H1 (cell line): ENCODE measurements around the gene PTTG2. TPM values are rescaled to one million over a fixed set of nuclear protein-coding genes. Genes with fewer than 3 reads are reported as not detected.

Experiments
- CTCF ChIA-PET: fragments of 300-600 bp; sonication (Branson Sonifier 250); formaldehyde crosslinking; loops from one replicate; lab custom pipeline; 2021; ENCODE audit not compliant: partially characterized antibody; lab: Charles Lee
- POLR2A ChIA-PET: fragments of 300-600 bp; sonication (Branson Sonifier 250); formaldehyde crosslinking; loops from one replicate; lab custom pipeline; 2021; ENCODE audit warnings: inconsistent platforms; ENCODE audit not compliant: partially characterized antibody; lab: Charles Lee
- DNase-seq, 2 experiments: peaks; one replicate each; pipeline versions ENCODE4 v3.0.0 to v3.0.0-alpha.2; 2010 to 2022; ENCODE audit warnings: low spot score in 2 of 2, low read depth in 1 of 2, mixed read lengths in 1 of 2
- FAIRE-seq: peaks from 2 replicates; lab custom pipeline; 2011; peaks lifted over from hg19 to GRCh38; lab: Jason Lieb, UNC
- H2AFZ ChIP-seq: 2 replicates; pipeline ENCODE4 v1.8.1; 2012; ENCODE audit warnings: low read length, inconsistent platforms
- H2AK5ac ChIP-seq: 2 replicates; pipeline ENCODE4 v1.6.1; 2013; ENCODE audit warnings: low read depth, low read length
- H2BK120ac ChIP-seq: replicated peaks from 2 replicates; pipeline ENCODE3; 2013; ENCODE audit warnings: low read depth, low read length, inconsistent platforms
- H2BK12ac ChIP-seq: 2 replicates; pipeline ENCODE4 v1.6.1; 2013; ENCODE audit warnings: low read depth, low read length
- H2BK15ac ChIP-seq: 2 replicates; pipeline ENCODE4 v1.6.1; 2013; ENCODE audit warnings: low read length
- H2BK20ac ChIP-seq: 2 replicates; pipeline ENCODE4 v1.6.1; 2013; ENCODE audit warnings: low read length
- H2BK5ac ChIP-seq: 2 replicates; pipeline ENCODE4 v1.6.1; 2013; ENCODE audit warnings: low read depth, low read length
- H3K14ac ChIP-seq: 2 replicates; pipeline ENCODE4 v1.6.1; 2013; ENCODE audit warnings: inconsistent platforms; ENCODE audit not compliant: insufficient read length
- H3K18ac ChIP-seq: 2 replicates; pipeline ENCODE4 v1.6.1; 2013; ENCODE audit warnings: low read length; ENCODE audit errors: extremely low read depth
- H3K23ac ChIP-seq: 2 replicates; pipeline ENCODE4 v1.6.1; 2013; ENCODE audit warnings: inconsistent platforms; ENCODE audit not compliant: insufficient read length
- H3K23me2 ChIP-seq: 2 replicates; pipeline ENCODE4 v1.6.1; 2013; ENCODE audit warnings: low read depth, low read length
- H3K27ac ChIP-seq: 2 replicates; pipeline ENCODE4 v1.6.1; 2011; ENCODE audit warnings: low read depth, low read length, inconsistent platforms
- H3K27me3 ChIP-seq, 4 experiments: replicated peaks in 1 of 4; 1 replicate in 1 of 4; 2 replicates in 3 of 4; pipeline versions ENCODE4 v1.6.1 to v1.8.1; 2011 to 2013; ENCODE audit warnings: low read length in 3 of 4, mild to moderate bottlenecking in 3 of 4, inconsistent platforms in 2 of 4, mixed read lengths in 2 of 4, moderate library complexity in 1 of 4; ENCODE audit not compliant: control insufficient read depth in 3 of 4, insufficient read depth in 3 of 4; ENCODE audit errors: extremely low read depth in 1 of 4
- H3K36me3 ChIP-seq, 4 experiments: 2 replicates each; pipeline versions ENCODE4 v1.6.1 to v1.8.1; 2011 to 2013; ENCODE audit warnings: mild to moderate bottlenecking in 4 of 4, low read length in 3 of 4, moderate library complexity in 2 of 4, control low read depth in 1 of 4, inconsistent platforms in 1 of 4; ENCODE audit not compliant: insufficient read depth in 4 of 4, control insufficient read depth in 2 of 4
- H3K4ac ChIP-seq: replicated peaks from 2 replicates; pipeline ENCODE3; 2013; ENCODE audit warnings: low read length, low read depth, mixed read lengths, inconsistent platforms; ENCODE audit not compliant: insufficient read length
- H3K4me1 ChIP-seq, 4 experiments: replicated peaks in 1 of 4; 1 replicate in 1 of 4; 2 replicates in 3 of 4; pipeline versions ENCODE4 v1.6.1 to v1.8.1; 2011 to 2013; ENCODE audit warnings: low read length in 3 of 4, inconsistent platforms in 2 of 4, mixed read lengths in 1 of 4; ENCODE audit not compliant: insufficient read depth in 4 of 4, control insufficient read depth in 3 of 4
- H3K4me2 ChIP-seq, 2 experiments: 2 replicates each; pipeline versions ENCODE4 v1.6.1 to v1.8.1; 2011 to 2013; ENCODE audit warnings: low read depth in 2 of 2, low read length in 2 of 2, control low read depth in 1 of 2, inconsistent platforms in 1 of 2, mild to moderate bottlenecking in 1 of 2; ENCODE audit not compliant: insufficient read depth in 1 of 2
- H3K4me3 ChIP-seq, 4 experiments: fragments of 200-600, 300-600 bp in 1 of 4; sonication (generic), shearing (Covaris generic), sonication (Bioruptor Twin) in 1 of 4; 2 replicates each; pipeline versions ENCODE4 v1.5.1 to v1.8.1; 2011 to 2016; ENCODE audit warnings: low read length in 4 of 4, low read depth in 3 of 4, control low read depth in 2 of 4, inconsistent platforms in 2 of 4, mild to moderate bottlenecking in 2 of 4, mixed read lengths in 1 of 4, moderate library complexity in 1 of 4; ENCODE audit not compliant: insufficient read depth in 2 of 4; ENCODE audit errors: extremely low read depth in 1 of 4
- H3K56ac ChIP-seq: replicated peaks from 2 replicates; pipeline ENCODE3; 2013; ENCODE audit warnings: low read depth, mild to moderate bottlenecking, mixed read lengths, low read length, inconsistent platforms; ENCODE audit not compliant: insufficient read length
- H3K79me1 ChIP-seq: 2 replicates; pipeline ENCODE4 v1.6.1; 2013; ENCODE audit warnings: low read depth, low read length, control low read depth
- H3K79me2 ChIP-seq, 2 experiments: 2 replicates each; pipeline versions ENCODE4 v1.6.1 to v1.8.1; 2012 to 2013; ENCODE audit warnings: low read length in 2 of 2, mild to moderate bottlenecking in 2 of 2, inconsistent platforms in 1 of 2; ENCODE audit not compliant: insufficient read depth in 2 of 2, control insufficient read depth in 1 of 2
- H3K9ac ChIP-seq, 4 experiments: replicated peaks in 1 of 4; 1 replicate in 1 of 4; 2 replicates in 3 of 4; pipeline versions ENCODE4 v1.6.1 to v1.8.1; 2011 to 2013; ENCODE audit warnings: low read depth in 3 of 4, low read length in 3 of 4, control low read depth in 2 of 4, mild to moderate bottlenecking in 2 of 4, moderate library complexity in 2 of 4, inconsistent platforms in 1 of 4; ENCODE audit errors: extremely low read depth in 1 of 4
- H3K9me3 ChIP-seq, 2 experiments: 2 replicates each; pipeline versions ENCODE4 v1.6.1 to v1.8.1; 2012 to 2013; ENCODE audit warnings: mild to moderate bottlenecking in 2 of 2, moderate library complexity in 2 of 2, control low read depth in 1 of 2, inconsistent platforms in 1 of 2, low read depth in 1 of 2, low read length in 1 of 2, mixed read lengths in 1 of 2; ENCODE audit not compliant: insufficient read depth in 2 of 2
- H4K20me1 ChIP-seq, 2 experiments: replicated peaks in 1 of 2; 2 replicates each; pipeline versions ENCODE3 to v1.8.1; 2011 to 2013; ENCODE audit warnings: inconsistent platforms in 2 of 2, low read length in 2 of 2, mild to moderate bottlenecking in 1 of 2; ENCODE audit not compliant: insufficient read depth in 2 of 2, control insufficient read depth in 1 of 2
- H4K5ac ChIP-seq: 2 replicates; pipeline ENCODE4 v1.6.1; 2013; ENCODE audit warnings: low read length, low read depth, mixed read lengths, inconsistent platforms; ENCODE audit not compliant: insufficient read length
- H4K8ac ChIP-seq: 2 replicates; pipeline ENCODE4 v1.8.0; 2013; ENCODE audit warnings: mild to moderate bottlenecking, moderate library complexity, low read length, inconsistent platforms; ENCODE audit not compliant: insufficient read depth; ENCODE audit errors: extremely low read depth
- H4K91ac ChIP-seq: replicated peaks from 2 replicates; pipeline ENCODE3; 2013; ENCODE audit warnings: low read length, mixed read lengths, inconsistent platforms; ENCODE audit not compliant: insufficient read length
- BCL11A ChIP-seq, 2 experiments: IDR thresholded peaks; one replicate each; pipeline ENCODE4 v1.6.1; 2011; ENCODE audit warnings: low read depth in 2 of 2, low read length in 2 of 2, mild to moderate bottlenecking in 2 of 2
- CHD2 ChIP-seq: IDR thresholded peaks from 2 replicates; pipeline ENCODE4 v1.6.1; 2012; ENCODE audit warnings: low read length, improper control_type of control experiment
- CTBP2 ChIP-seq: IDR thresholded peaks from 2 replicates; pipeline ENCODE4 v1.7.0; 2011; ENCODE audit warnings: borderline replicate concordance, mild to moderate bottlenecking, moderate library complexity, mixed read lengths, low read length; ENCODE audit not compliant: insufficient read depth, insufficient read length
- JUN ChIP-seq: IDR thresholded peaks from 2 replicates; pipeline ENCODE4 v1.6.1; 2011; ENCODE audit warnings: low read depth, mild to moderate bottlenecking, improper control_type of control experiment, low read length
- JUND ChIP-seq: IDR thresholded peaks from 2 replicates; pipeline ENCODE4 v1.6.1; 2011; ENCODE audit warnings: mild to moderate bottlenecking, improper control_type of control experiment, low read length
- KDM1A ChIP-seq: fragments of 200-600, 300-600 bp; sonication (generic); IDR thresholded peaks from 2 replicates; pipeline ENCODE4 v1.7.1; 2016; ENCODE audit warnings: mild to moderate bottlenecking, low read length, borderline replicate concordance
- RAD21 ChIP-seq, 2 experiments: IDR thresholded peaks in 1 of 2; conservative IDR thresholded peaks in 1 of 2; 2 replicates each; pipeline ENCODE4 v1.6.1; 2011; ENCODE audit warnings: low read depth in 2 of 2, low read length in 2 of 2, improper control_type of control experiment in 1 of 2, inconsistent platforms in 1 of 2, mild to moderate bottlenecking in 1 of 2, moderate library complexity in 1 of 2
- SAP30 ChIP-seq: fragments of 300-600 bp; sonication (generic); IDR thresholded peaks from 2 replicates; pipeline ENCODE4 v1.7.1; 2012; ENCODE audit warnings: low read length, moderate library complexity, mild to moderate bottlenecking, inconsistent platforms; ENCODE audit not compliant: insufficient read depth, insufficient replicate concordance
- SIRT6 ChIP-seq: IDR thresholded peaks from one replicate; pipeline ENCODE4 v1.7.1; 2012; ENCODE audit warnings: low read length, inconsistent platforms
- SIX5 ChIP-seq: IDR thresholded peaks from 2 replicates; pipeline ENCODE4 v1.6.1; 2011; ENCODE audit warnings: mild to moderate bottlenecking, low read depth, low read length
- SP2 ChIP-seq: IDR thresholded peaks from 2 replicates; pipeline ENCODE4 v1.6.1; 2012; ENCODE audit warnings: mild to moderate bottlenecking, low read length, inconsistent platforms
- SUZ12 ChIP-seq: fragments of 200-600 bp; sonication (generic); IDR thresholded peaks from 2 replicates; pipeline ENCODE4 v1.6.1; 2012; ENCODE audit warnings: mild to moderate bottlenecking, inconsistent platforms, low read length, moderate library complexity, mixed read lengths
- TAF1 ChIP-seq: IDR thresholded peaks from 2 replicates; pipeline ENCODE4 v1.6.1; 2011; ENCODE audit warnings: mild to moderate bottlenecking, low read depth, low read length
- TCF12 ChIP-seq: IDR thresholded peaks from 2 replicates; pipeline ENCODE4 v1.6.1; 2011; ENCODE audit warnings: low read depth, mild to moderate bottlenecking, low read length
- WGBS, 2 experiments: shearing (Covaris generic) in 1 of 2; methylation state at CpG; one replicate each; pipeline versions ENCODE4 v1.1.6 to v1.1.7; 2013 to 2015; ENCODE audit warnings: low lambda C conversion rate in 2 of 2, mixed read lengths in 2 of 2, inconsistent platforms in 1 of 2, low coverage in 1 of 2, missing lambda C conversion rate in 1 of 2; ENCODE audit not compliant: insufficient replicate concordance in 2 of 2, insufficient coverage in 1 of 2, insufficient read length in 1 of 2; ENCODE audit errors: extremely low coverage in 1 of 2, missing lambda C conversion rate in 1 of 2; 5-methylcytosine and 5-hydroxymethylcytosine counted together
- polyA plus RNA-seq, 7 experiments: library from polyadenylated mRNA; depleted of rRNA in 3 of 7; stranded (reverse) in 5 of 7; unstranded in 2 of 7; fragments of >200 nt in 5 of 7; fragments of 200-250 nt in 2 of 7; gene quantifications; 1 replicate in 5 of 7; 2 replicates in 1 of 7; 4 replicates in 1 of 7; pipeline versions ENCODE4 v1.2.1 to v1.2.3, GENCODE V29; 2011 to 2013; ENCODE audit warnings: missing spikeins in 2 of 7, mixed read lengths in 2 of 7
- total RNA-seq: library from RNA; stranded (reverse); fragmentation: NEBNext Ultra II Directional; extraction: Animal tissue kit (Norgen Biotek cat#: 25700); gene quantifications from 2 replicates; pipeline ENCODE4 v1.2.1, GENCODE V29; 2021

Gene PTTG2
- total and polyA plus RNA-seq, 2 of the 8 experiments (the other 6 are each of a cell fraction or from before 2014, with no cell fraction given): not detected

- H3K79me2 ChIP-seq: peaks cover 0 to 33% of the 10 kb centered on the region in 2 experiments; a peak in 3 of 4 replicates
- H2BK12ac ChIP-seq: no peak overlapping the region; the same call in 1 of the 2 replicates
- CTCF ChIA-PET: interaction anchor here (0.7 to 1.7 kb wide), 8 partner anchors 10 to 373 kb away, joined by 3 to 7 read pairs (median 3); no protein-coding TSS in a partner anchor
- POLR2A ChIA-PET: interaction anchor here (1.0 to 4.9 kb wide), 6 partner anchors 13 to 59 kb away, joined by 3 to 26 read pairs (median 5); no protein-coding TSS in a partner anchor
- no peak overlapping the region for H3K4ac ChIP-seq
- H3K56ac ChIP-seq: no peak overlapping the region
- H2BK5ac ChIP-seq: peak overlapping the region; percentile 18
- peaks cover 4 to 11% (median 8%) of the 10 kb centered on the region in 4 experiments; a peak in 6 of 7 replicates for H3K4me1 ChIP-seq
- H4K20me1 ChIP-seq: peaks cover 2 to 5% of the 10 kb centered on the region in 2 experiments
- no peak overlapping the region for H3K14ac ChIP-seq
- H2BK15ac ChIP-seq: no peak overlapping the region
- peak overlapping the region; percentile 58 to 67 for H3K4me2 ChIP-seq
- no peak overlapping the region for H4K8ac ChIP-seq
- H3K9ac ChIP-seq: peak overlapping the region in 3 of 4 experiments; percentile 45 to 55 (median 54); a peak in 6 of 7 replicates
- H3K4me3 ChIP-seq: peak overlapping the region; percentile 31 to 64 (median 48)
- no peak overlapping the region for H2AK5ac ChIP-seq
- 37% methylated on average over 3 of the region's 3 CpGs; no CpG with 5 or more reads in 1 of the 2 experiments for WGBS, 2 experiments
- no peaks in the 10 kb centered on the region for H3K79me1 ChIP-seq
- H3K9me3 ChIP-seq: no peaks in the 10 kb centered on the region
- H3K27me3 ChIP-seq: no peaks in the 10 kb centered on the region
- peak overlapping the region; percentile 77; the same call in 1 of the 2 replicates for H2AFZ ChIP-seq
- H3K36me3 ChIP-seq: no peaks in the 10 kb centered on the region
- H3K23ac ChIP-seq: no peak overlapping the region
- no peak overlapping the region for H4K5ac ChIP-seq
- H4K91ac ChIP-seq: no peak overlapping the region
- no peak for FAIRE-seq
- peak overlapping the region; percentile 50 for H2BK120ac ChIP-seq
- H3K27ac ChIP-seq: peak overlapping the region; percentile 63; the same call in 1 of the 2 replicates
- peaks cover 3% of the 10 kb centered on the region; the same call in 1 of the 2 replicates for H3K23me2 ChIP-seq
- H3K18ac ChIP-seq: peak overlapping the region; percentile 80; the same call in 1 of the 2 replicates
- no peak overlapping the region for H2BK20ac ChIP-seq
- no peak for DNase-seq
- no peak for TF ChIP-seq SP2
- no peak for TF ChIP-seq CTBP2
- no peak for TF ChIP-seq KDM1A
- TF ChIP-seq SAP30: no peak
- TF ChIP-seq BCL11A (IDR thresholded peaks at IDR 0.05; ENCODE audit: low read depth in 2 of 2, low read length in 2 of 2): no peak
- no peak for TF ChIP-seq SIRT6
- no peak for TF ChIP-seq CHD2
- no peak for TF ChIP-seq TAF1
- no peak for TF ChIP-seq JUN
- no peak for TF ChIP-seq TCF12
- no peak for TF ChIP-seq SIX5
- no peak for TF ChIP-seq JUND
- no peak for TF ChIP-seq RAD21 (IDR thresholded peaks at IDR 0.05 in 1 of 2, conservative IDR thresholded peaks at IDR 0.05 in 1 of 2; ENCODE audit: low read depth in 2 of 2, low read length in 2 of 2)
- no peak for TF ChIP-seq SUZ12
Measured at GRCh38 chr4:37976507-37976906, 16.3 kb downstream of the PTTG2 start.
